Thoracic aorta (tissue), 2 donors: ENCODE measurements around the gene CERK. TPM values are rescaled to one million over a fixed set of nuclear protein-coding genes. Genes with fewer than 3 reads are reported as not detected.

Experiments used
- ATAC-seq: fragments of 150-250 bp; one replicate; pipeline ENCODE4 v1.8.0; 2017; ENCODE audit warnings: low read depth; ENCODE audit not compliant: insufficient number of reproducible peaks, low FRiP score
- DNase-seq: peaks from one replicate; pipeline ENCODE4 v3.0.0-alpha.2; 2020; ENCODE audit warnings: low spot score
- H3K27ac ChIP-seq, 2 donors: fragments of 200-600 bp; sonication (generic); 1 replicate in 1 of 2; 2 replicates in 1 of 2; pipeline ENCODE4 v1.5.1; 2016; ENCODE audit warnings: mild to moderate bottlenecking in 2 of 2, moderate library complexity in 2 of 2
- H3K27me3 ChIP-seq: fragments of 200-600 bp; sonication (generic); replicated peaks from 2 replicates; pipeline ENCODE4 v1.6.0; 2016; ENCODE audit warnings: mild to moderate bottlenecking; ENCODE audit not compliant: insufficient read depth
- H3K36me3 ChIP-seq: fragments of 200-600 bp; sonication (generic); one replicate; pipeline ENCODE4 v1.5.1; 2016
- H3K4me1 ChIP-seq, 2 donors: fragments of 200-600 bp; sonication (generic); 1 replicate in 1 of 2; 2 replicates in 1 of 2; pipeline versions ENCODE4 v1.5.1 to v1.6.0; 2016; ENCODE audit warnings: low read depth in 2 of 2, mild to moderate bottlenecking in 1 of 2; ENCODE audit not compliant: control insufficient read depth in 1 of 2
- H3K4me3 ChIP-seq: fragments of 200-600 bp; sonication (generic); 2 replicates; pipeline ENCODE4 v1.5.1; 2016; ENCODE audit warnings: mild to moderate bottlenecking
- H3K9me3 ChIP-seq: fragments of 200-600 bp; sonication (generic); 2 replicates; pipeline ENCODE4 v1.5.1; 2016
- total RNA-seq, 2 donors: library from RNA; depleted of rRNA; stranded (reverse); fragments of >200 nt; gene quantifications; one replicate each; pipeline versions ENCODE4 v1.1.0 to v1.2.3, GENCODE V29; 2016
- TF ChIP-seq, protein P1 (sequence below): fragments of 200-600 bp; sonication (generic); IDR thresholded peaks from one replicate; pipeline ENCODE4 v1.5.1; 2019; ENCODE audit warnings: antibody characterized with exemption

CERK gene
- total RNA-seq, 2 donors from 2014 or later: 65.5 to 72.8 TPM

DNA sequence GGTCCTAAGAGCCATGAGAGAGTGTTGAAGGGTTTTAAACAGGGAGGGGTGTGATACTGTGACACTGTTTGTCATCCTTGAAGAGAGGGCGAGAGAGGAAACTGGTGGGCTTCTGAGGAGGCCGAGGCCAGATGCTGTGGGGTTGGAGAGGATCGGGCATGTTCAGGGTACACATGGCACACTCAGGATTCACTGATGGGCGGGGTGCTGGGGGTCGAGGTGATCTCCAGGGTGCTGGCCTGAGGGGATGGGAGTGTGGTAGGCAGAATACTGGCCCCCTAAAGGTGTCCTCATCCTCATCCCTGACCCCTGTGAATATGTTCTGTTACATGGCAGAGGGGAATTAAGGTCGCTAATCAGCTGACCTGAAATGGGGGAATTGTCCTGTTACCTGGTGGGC is 31.7 kb upstream of the CERK start:
- Histone ChIP-seq H3K27me3 (no peaks in the 10 kb centered on the region), H3K4me1 (peaks cover 15 to 47% of the 10 kb centered on the region in 2 donors), H3K27ac (peak overlapping the region in 1 of 2 donors; percentile 62), H3K4me3 (no peak overlapping the region), H3K9me3 (no peaks in the 10 kb centered on the region), H3K36me3 (no peaks in the 10 kb centered on the region)
- DNase-seq (no peak), ATAC-seq (no peak)
- TF ChIP-seq, protein P1, sequence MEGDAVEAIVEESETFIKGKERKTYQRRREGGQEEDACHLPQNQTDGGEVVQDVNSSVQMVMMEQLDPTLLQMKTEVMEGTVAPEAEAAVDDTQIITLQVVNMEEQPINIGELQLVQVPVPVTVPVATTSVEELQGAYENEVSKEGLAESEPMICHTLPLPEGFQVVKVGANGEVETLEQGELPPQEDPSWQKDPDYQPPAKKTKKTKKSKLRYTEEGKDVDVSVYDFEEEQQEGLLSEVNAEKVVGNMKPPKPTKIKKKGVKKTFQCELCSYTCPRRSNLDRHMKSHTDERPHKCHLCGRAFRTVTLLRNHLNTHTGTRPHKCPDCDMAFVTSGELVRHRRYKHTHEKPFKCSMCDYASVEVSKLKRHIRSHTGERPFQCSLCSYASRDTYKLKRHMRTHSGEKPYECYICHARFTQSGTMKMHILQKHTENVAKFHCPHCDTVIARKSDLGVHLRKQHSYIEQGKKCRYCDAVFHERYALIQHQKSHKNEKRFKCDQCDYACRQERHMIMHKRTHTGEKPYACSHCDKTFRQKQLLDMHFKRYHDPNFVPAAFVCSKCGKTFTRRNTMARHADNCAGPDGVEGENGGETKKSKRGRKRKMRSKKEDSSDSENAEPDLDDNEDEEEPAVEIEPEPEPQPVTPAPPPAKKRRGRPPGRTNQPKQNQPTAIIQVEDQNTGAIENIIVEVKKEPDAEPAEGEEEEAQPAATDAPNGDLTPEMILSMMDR: no peak

DNA sequence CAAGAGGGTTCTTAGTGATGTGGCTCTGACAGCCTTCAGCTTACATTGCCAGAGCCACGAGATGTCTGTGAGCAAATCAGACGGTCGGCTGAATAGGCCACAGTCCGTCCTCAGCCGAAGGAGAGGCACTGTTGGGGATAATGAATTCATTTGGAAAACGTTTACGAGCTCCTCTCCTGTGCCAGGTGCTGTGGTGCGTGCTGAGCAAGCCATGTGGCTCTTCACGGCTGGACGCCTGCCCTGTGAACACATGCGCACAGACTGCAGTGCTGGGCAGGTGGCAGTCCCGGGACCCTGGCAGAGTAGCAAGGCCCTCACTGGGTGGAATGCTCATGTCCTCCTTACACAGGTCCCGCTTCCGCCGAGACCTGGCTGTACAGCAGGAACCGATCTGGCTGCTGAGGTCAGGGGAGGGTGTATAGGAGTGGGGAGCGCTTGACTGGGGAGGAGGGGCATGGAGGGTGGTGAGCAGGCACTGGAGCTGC is 31.2 kb upstream of the CERK start:
- ATAC-seq (no peak), DNase-seq (no peak)
- Histone ChIP-seq H3K4me1 (peaks cover 17 to 52% of the 10 kb centered on the region in 2 donors), H3K27me3 (no peaks in the 10 kb centered on the region), H3K9me3 (no peaks in the 10 kb centered on the region), H3K36me3 (no peaks in the 10 kb centered on the region), H3K4me3 (no peak overlapping the region), H3K27ac (no peak overlapping the region)
- TF ChIP-seq, protein P1: no peak

DNA sequence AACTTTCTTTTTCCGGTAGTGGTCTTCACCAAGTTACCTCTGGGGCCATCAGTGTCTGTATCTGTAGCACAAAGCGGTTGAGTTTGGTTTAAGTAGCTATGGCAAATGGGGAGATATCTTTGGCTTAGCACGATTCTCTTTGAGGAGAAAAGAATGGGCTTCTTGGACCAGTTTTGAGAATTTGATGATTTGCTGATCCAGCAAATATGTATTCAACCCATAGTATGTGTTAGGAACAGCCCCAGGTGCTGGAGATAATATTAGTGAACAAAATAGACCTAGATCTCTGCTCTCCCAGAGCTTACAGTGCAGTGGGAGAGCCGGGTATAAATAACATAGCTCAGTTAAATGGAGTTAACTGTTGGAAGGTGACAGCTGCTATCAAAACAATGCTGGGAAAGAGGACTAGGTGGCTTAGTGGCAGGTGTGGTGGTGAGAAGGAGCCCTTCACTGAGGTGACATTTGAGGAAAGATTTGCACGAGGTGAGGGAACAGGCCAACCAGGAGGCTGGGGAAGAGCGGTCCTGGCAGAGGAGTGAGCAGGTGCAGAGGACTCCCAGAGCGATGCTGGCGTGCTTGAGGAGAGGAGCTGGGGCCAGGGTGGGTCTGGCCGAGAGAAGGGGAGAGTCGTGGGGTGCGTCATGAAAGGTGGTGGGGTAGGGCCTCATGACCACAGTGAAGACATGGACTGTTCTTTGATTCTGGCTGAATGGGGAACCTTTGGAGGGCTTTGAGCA is 29.4 kb upstream of the CERK start:
- H3K9me3 ChIP-seq: no peaks in the 10 kb centered on the region
- H3K4me1 ChIP-seq: peaks cover 23 to 53% of the 10 kb centered on the region in 2 donors
- no peaks in the 10 kb centered on the region for H3K36me3 ChIP-seq
- peak overlapping the region; percentile 5 to 59 for H3K27ac ChIP-seq
- ATAC-seq (no peak), DNase-seq (no peak)
- no peaks in the 10 kb centered on the region for H3K27me3 ChIP-seq
- no peak overlapping the region for H3K4me3 ChIP-seq
- TF ChIP-seq, protein P1: no peak

DNA sequence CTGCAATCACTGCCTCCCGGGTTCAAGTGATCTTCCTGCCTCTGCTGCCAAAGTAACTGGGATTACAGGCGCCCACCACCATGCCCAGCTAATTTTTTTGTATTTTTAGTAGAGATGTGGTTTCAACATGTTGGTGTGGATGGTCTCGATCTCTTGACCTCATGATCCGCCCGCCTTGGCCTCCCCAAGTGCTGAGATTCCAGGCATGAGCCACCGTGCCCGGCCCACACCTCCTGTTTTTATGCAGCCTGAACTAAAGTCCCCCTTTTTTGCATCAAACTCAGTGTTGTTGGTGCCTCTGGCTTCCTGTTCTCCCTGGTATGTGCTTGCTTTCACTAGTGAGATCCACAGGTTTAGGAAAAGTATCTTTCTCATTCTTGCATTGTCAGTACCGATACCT is 28.6 kb upstream of the CERK start:
- Histone ChIP-seq H3K9me3 (no peaks in the 10 kb centered on the region), H3K4me3 (no peak overlapping the region), H3K4me1 (peaks cover 25 to 53% of the 10 kb centered on the region in 2 donors), H3K27ac (no peak overlapping the region), H3K36me3 (no peaks in the 10 kb centered on the region), H3K27me3 (no peaks in the 10 kb centered on the region)
- DNase-seq (no peak), ATAC-seq (no peak)
- TF ChIP-seq, protein P1: no peak

DNA sequence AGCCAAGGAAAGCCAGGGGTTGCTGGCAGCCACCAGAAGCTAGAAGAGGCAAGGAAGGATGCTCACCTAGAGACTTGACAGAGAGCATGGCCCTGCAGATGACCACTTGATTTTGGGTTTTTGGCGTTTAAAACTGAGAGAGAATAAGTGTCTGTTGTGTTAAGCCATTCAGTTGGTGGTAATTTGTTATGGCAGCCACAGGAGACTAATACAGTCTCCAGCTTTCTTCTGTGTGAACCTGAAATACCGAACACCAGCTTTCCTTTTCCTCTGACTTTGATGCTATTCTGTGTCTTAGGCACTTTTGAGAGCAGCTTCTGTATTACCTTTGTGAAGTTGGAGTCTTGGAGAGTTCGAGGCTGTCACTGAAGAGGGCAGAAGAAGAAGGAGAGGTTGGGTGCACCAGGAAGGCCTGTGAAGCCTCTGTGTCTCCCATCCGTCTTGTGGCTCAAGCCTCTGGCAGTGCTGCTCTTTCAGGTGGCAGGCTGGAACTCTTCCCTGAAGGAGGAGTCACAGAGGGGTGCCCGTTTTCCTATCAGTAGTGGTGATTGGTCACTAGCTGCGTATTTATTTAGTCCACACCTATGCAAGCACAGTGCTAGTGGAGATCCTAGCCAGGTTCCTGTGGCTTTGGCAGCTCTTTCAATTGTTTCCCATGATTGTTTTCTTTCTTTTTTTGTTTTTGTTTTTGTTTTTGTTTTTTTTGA is 26.9 kb upstream of the CERK start:
- Histone ChIP-seq H3K27me3 (no peaks in the 10 kb centered on the region), H3K4me1 (peaks cover 26 to 58% of the 10 kb centered on the region in 2 donors), H3K27ac (no peak overlapping the region)

More for the DNA sequence above, 26.9 kb upstream of the CERK start:
- TF ChIP-seq, protein P1: no peak
- ATAC-seq (no peak), DNase-seq (no peak)
- H3K4me3 ChIP-seq: no peak overlapping the region
- no peaks in the 10 kb centered on the region for H3K36me3 ChIP-seq
- H3K9me3 ChIP-seq: no peaks in the 10 kb centered on the region
